Keratinocyte (primary cell): ENCODE results near the gene PLXND1.

ENCODE experiments used
- EZH2 ChIP-seq: IDR thresholded peaks from one replicate; pipeline ENCODE4 v1.6.1; 2012; ENCODE audit warnings: inconsistent platforms, mild to moderate bottlenecking, low read length, moderate library complexity
- TF ChIP-seq, protein P1 (sequence below), 3 experiments: IDR thresholded peaks in 1 of 3; conservative IDR thresholded peaks in 1 of 3; optimal IDR thresholded peaks in 1 of 3; 2 replicates in 2 of 3; 3 replicates in 1 of 3; pipeline versions ENCODE3 to v1.5.1; 2011; ENCODE audit warnings: low read length in 3 of 3, mild to moderate bottlenecking in 3 of 3, moderate library complexity in 2 of 3, control low read depth in 1 of 3, inconsistent platforms in 1 of 3; ENCODE audit not compliant: insufficient read depth in 2 of 3; ENCODE audit errors: extremely low read depth in 1 of 3

DNA sequence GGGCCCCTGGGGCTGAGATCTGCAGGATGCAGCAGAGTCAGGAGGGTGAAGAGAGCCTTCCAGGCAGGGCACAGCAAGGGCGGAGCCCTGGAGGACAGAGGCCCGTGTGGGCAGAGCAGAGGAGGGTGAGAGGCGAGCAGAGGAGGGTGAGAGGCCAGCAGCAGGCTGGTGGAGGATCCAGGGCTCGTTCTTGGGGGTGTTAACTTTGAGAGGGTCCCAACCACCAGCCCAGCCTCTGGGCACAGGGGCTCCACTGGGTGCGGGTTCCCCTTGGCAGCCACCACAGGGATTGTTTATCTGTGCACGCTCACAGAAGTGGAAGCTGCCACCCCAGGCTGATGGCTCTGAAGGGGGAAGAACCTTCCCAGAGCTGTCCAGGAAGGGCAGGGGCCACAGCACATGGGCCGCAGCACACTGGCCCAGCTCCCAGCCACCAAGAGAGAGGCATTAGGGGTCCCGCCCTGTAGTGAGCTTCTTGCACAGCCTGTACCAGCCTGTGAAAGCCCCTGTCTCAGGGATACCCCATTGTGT is 9.3 kb upstream of the PLXND1 start:
- TF ChIP-seq, protein P1, sequence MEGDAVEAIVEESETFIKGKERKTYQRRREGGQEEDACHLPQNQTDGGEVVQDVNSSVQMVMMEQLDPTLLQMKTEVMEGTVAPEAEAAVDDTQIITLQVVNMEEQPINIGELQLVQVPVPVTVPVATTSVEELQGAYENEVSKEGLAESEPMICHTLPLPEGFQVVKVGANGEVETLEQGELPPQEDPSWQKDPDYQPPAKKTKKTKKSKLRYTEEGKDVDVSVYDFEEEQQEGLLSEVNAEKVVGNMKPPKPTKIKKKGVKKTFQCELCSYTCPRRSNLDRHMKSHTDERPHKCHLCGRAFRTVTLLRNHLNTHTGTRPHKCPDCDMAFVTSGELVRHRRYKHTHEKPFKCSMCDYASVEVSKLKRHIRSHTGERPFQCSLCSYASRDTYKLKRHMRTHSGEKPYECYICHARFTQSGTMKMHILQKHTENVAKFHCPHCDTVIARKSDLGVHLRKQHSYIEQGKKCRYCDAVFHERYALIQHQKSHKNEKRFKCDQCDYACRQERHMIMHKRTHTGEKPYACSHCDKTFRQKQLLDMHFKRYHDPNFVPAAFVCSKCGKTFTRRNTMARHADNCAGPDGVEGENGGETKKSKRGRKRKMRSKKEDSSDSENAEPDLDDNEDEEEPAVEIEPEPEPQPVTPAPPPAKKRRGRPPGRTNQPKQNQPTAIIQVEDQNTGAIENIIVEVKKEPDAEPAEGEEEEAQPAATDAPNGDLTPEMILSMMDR (optimal IDR thresholded peaks at IDR 0.05 in 1 of 3, IDR thresholded peaks at IDR 0.05 in 1 of 3, conservative IDR thresholded peaks at IDR 0.05 in 1 of 3; ENCODE audit: extremely low read depth in 1 of 3, insufficient read depth in 2 of 3, low read length in 3 of 3), result no peak
- no peak for TF ChIP-seq EZH2
